Upper lobe of right lung (tissue), 1 donor: ENCODE measurements around the gene NRXN3. TPM values are rescaled to one million over a fixed set of nuclear protein-coding genes. Genes with fewer than 3 reads are reported as not detected.

Experiments
- ATAC-seq: fragments of 200-7000 bp; cut with Tn5 transposase; one replicate; pipeline ENCODE4 v1.9.1; 2020; ENCODE audit warnings: mild to moderate bottlenecking, moderate library complexity
- DNase-seq: peaks from one replicate; pipeline ENCODE4 v3.0.0-alpha.2; 2020
- H3K27ac ChIP-seq: fragments of 200-600 bp; one replicate; pipeline ENCODE4 v1.8.0; 2022
- H3K27me3 ChIP-seq: fragments of 200-600 bp; one replicate; pipeline ENCODE4 v1.8.0; 2022; ENCODE audit warnings: mild to moderate bottlenecking
- H3K36me3 ChIP-seq: fragments of 200-600 bp; one replicate; pipeline ENCODE4 v1.8.0; 2022
- H3K4me1 ChIP-seq: fragments of 200-600 bp; one replicate; pipeline ENCODE4 v1.8.0; 2022
- H3K4me3 ChIP-seq: fragments of 200-600 bp; one replicate; pipeline ENCODE4 v1.8.0; 2022; ENCODE audit warnings: mild to moderate bottlenecking
- H3K9me3 ChIP-seq: fragments of 200-600 bp; one replicate; pipeline ENCODE4 v1.8.0; 2022
- intact Hi-C: fragments of 100-400 bp; cut with DNase I; formaldehyde crosslinking; loops from one replicate; pipeline ENCODE4 v1.11.0; 2022
- total RNA-seq: library from RNA; stranded (reverse); fragmentation: NEBNext Ultra II Directional; extraction: Animal tissue kit (Norgen Biotek cat#: 25700); gene quantifications from one replicate; pipeline ENCODE4 v1.2.1, GENCODE V29; 2021
- TF ChIP-seq, protein P1 (sequence below): fragments of 200-600 bp; IDR thresholded peaks from one replicate; pipeline ENCODE4 v1.8.0; 2022; ENCODE audit warnings: antibody characterized with exemption
- donor health status: DM: no; HTN: yes; CAD: no; lungs with severe emphysema.

The NRXN3 gene
- total RNA-seq, 1 donor from 2014 or later, result 10.0 TPM

DNA sequence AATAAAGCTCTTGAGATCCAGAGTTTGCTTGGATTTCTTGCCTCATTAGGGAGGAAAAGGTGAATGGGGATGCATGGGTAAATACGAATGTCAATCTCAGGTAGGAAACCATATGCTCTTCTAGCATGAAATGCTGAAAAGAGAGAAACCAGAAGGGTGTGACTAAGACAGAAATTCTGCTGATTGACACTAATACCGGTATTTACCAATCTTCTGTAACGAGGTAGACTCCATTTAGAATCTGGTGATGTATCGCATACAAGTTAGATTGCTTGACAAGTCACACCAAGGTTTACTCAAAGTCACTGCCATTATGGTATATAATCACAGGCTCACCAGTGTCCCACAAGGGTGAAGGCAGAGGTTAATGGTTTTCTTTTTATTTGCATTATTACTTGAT, 337.9 kb downstream of the NRXN3 start:
- H3K9me3 ChIP-seq, result no peaks in the 10 kb centered on the region
- no peaks in the 10 kb centered on the region for H3K4me1 ChIP-seq
- no peaks in the 10 kb centered on the region for H3K36me3 ChIP-seq
- intact Hi-C loops, result no loop called here
- no peak overlapping the region for H3K4me3 ChIP-seq
- H3K27me3 ChIP-seq, result no peaks in the 10 kb centered on the region
- DNase-seq, result no peak
- no peak for ATAC-seq
- TF ChIP-seq, protein P1, sequence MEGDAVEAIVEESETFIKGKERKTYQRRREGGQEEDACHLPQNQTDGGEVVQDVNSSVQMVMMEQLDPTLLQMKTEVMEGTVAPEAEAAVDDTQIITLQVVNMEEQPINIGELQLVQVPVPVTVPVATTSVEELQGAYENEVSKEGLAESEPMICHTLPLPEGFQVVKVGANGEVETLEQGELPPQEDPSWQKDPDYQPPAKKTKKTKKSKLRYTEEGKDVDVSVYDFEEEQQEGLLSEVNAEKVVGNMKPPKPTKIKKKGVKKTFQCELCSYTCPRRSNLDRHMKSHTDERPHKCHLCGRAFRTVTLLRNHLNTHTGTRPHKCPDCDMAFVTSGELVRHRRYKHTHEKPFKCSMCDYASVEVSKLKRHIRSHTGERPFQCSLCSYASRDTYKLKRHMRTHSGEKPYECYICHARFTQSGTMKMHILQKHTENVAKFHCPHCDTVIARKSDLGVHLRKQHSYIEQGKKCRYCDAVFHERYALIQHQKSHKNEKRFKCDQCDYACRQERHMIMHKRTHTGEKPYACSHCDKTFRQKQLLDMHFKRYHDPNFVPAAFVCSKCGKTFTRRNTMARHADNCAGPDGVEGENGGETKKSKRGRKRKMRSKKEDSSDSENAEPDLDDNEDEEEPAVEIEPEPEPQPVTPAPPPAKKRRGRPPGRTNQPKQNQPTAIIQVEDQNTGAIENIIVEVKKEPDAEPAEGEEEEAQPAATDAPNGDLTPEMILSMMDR, result no peak
- no peak overlapping the region for H3K27ac ChIP-seq

DNA sequence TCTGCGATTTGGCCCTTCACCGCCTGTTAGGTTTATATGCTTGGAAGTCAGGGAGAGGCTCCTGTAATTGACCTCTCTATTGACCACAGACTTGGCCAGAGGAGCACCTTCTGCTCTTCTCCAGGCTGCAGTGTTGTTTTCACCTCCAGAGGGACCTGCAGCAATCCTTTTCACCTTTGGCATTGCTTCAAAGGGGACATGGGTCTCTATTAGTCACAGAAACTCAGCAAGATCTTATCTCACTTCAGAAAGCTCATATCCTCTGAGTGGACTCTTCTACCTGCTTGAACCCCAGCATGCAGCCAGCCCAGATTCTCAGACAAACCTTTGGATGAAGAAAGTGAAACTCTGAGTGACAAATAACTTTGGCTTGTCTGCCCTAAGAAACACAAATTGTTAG, 339.3 kb downstream of the NRXN3 start:
- ATAC-seq (no peak), DNase-seq (no peak)
- TF ChIP-seq, protein P1, result no peak
- Histone ChIP-seq H3K36me3 (no peaks in the 10 kb centered on the region), H3K4me1 (no peaks in the 10 kb centered on the region), H3K27ac (no peak overlapping the region), H3K9me3 (no peaks in the 10 kb centered on the region), H3K4me3 (no peak overlapping the region), H3K27me3 (no peaks in the 10 kb centered on the region)
- intact Hi-C loops, result no loop called here

DNA sequence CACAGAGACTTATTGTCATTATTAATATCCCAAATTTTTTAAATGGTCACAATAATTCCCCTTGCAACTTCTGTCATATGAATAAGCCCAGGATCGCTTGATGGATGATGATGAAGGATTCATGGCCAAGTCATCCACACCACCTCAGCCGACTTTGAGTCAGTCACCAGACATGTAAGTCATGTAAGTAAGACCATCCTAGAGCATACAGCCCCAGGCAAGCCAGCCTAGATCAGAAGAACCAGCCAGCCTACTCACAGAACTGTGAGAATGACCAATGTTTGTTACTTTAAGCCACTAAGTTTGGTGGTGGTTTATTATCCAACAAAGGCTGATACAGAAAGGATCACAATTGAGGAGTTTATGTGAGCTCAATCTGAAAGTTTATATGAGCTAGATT, 341.8 kb downstream of the NRXN3 start:
- no peak for DNase-seq
- no peaks in the 10 kb centered on the region for H3K9me3 ChIP-seq
- intact Hi-C loops, result no loop called here
- no peaks in the 10 kb centered on the region for H3K27me3 ChIP-seq
- H3K4me1 ChIP-seq, result no peaks in the 10 kb centered on the region
- TF ChIP-seq, protein P1, result no peak
- no peak for ATAC-seq
- no peaks in the 10 kb centered on the region for H3K36me3 ChIP-seq
- no peak overlapping the region for H3K27ac ChIP-seq
- no peak overlapping the region for H3K4me3 ChIP-seq

DNA sequence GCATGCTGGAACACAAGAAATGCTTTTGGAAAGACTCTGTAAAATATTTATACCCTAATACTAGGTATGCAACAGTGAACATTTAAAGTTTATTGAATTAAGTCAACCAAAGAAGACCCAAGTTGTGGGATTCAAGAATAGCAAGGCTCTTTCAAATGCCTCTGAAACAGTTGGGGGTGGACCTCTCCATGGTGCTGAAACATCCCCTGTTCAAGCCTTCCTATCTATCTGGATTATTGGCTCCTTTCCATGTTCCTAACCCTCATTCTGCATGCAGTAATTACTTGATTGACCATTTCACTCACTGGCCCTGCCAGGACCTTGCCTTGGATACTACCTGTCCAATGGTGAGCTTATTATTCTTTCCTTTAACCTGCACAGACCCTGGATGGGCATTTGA, 349.7 kb downstream of the NRXN3 start:
- H3K27ac ChIP-seq, result no peak overlapping the region
- DNase-seq (no peak), ATAC-seq (no peak)
- no peaks in the 10 kb centered on the region for H3K27me3 ChIP-seq
- no peaks in the 10 kb centered on the region for H3K36me3 ChIP-seq
- H3K4me3 ChIP-seq, result no peak overlapping the region
- no peaks in the 10 kb centered on the region for H3K9me3 ChIP-seq
- H3K4me1 ChIP-seq, result no peaks in the 10 kb centered on the region
- intact Hi-C loops, result no loop called here
- TF ChIP-seq, protein P1, result no peak

DNA sequence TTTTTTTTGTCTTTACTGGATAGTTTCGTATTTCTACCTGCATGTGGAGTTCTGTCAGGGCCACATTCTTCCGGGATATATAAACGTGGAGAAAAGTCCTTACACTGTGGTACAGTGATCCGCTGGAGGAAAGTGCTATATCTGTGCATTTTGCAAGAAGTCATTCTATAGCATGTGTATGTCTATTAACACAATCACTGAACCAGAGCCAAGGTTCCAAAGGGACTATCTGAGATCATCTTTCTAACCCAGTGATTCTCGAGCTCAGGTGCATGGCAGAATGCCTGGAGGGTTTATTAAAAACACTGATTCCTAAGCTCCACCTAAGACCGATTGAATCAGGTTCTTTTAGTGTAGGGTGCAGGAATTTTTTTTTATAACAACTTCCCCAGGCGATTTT, 354.0 kb downstream of the NRXN3 start:
- TF ChIP-seq, protein P1, result no peak

DNA sequence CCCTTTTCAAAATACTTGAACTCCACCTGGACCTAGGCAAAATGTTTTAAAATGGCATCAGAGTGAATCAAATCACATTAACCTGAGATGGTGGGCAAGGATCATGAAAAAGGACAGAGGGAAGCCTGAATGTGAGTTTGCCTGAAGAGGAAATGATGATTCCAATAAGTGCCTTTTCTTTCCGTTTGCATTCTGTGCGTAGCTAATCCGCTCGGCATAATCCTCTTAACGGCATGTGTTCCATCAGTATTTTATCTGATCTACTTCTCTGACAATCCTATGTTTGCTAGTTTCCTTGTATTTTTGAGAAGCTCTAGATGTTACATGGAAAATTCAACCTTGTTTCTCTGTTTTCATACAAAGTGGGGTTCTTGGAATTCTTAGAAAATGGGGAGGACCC, 354.6 kb downstream of the NRXN3 start:
- no peaks in the 10 kb centered on the region for H3K27me3 ChIP-seq
- H3K4me1 ChIP-seq, result no peaks in the 10 kb centered on the region
- no peak for ATAC-seq
- DNase-seq, result no peak
- no peaks in the 10 kb centered on the region for H3K9me3 ChIP-seq
- H3K36me3 ChIP-seq, result no peaks in the 10 kb centered on the region
- no peak overlapping the region for H3K4me3 ChIP-seq
- H3K27ac ChIP-seq, result no peak overlapping the region
- intact Hi-C loops, result no loop called here
- TF ChIP-seq, protein P1, result no peak

More for the DNA sequence above, 354.0 kb downstream of the NRXN3 start:
- no peak overlapping the region for H3K27ac ChIP-seq
- no peaks in the 10 kb centered on the region for H3K36me3 ChIP-seq
- no peaks in the 10 kb centered on the region for H3K27me3 ChIP-seq
- no peak overlapping the region for H3K4me3 ChIP-seq
- H3K9me3 ChIP-seq, result no peaks in the 10 kb centered on the region
- no peak for ATAC-seq
- no peaks in the 10 kb centered on the region for H3K4me1 ChIP-seq
- DNase-seq, result no peak
- intact Hi-C loops, result no loop called here
